Brain microvascular endothelial cell (primary cell): ENCODE data around the gene RXRA.

Source experiments
- DNase-seq: peaks from one replicate; pipeline ENCODE4 v3.0.0-alpha.2; 2020
- H3K27ac ChIP-seq: fragments of 250-450 bp; sonication (Bioruptor Pico); 2 replicates; pipeline ENCODE4 v1.5.1; 2020; ENCODE audit warnings: mild to moderate bottlenecking, moderate library complexity
- H3K27me3 ChIP-seq: fragments of 250-450 bp; sonication (Bioruptor Pico); replicated peaks from 2 replicates; pipeline ENCODE4 v1.5.1; 2020; ENCODE audit warnings: mild to moderate bottlenecking
- H3K36me3 ChIP-seq: fragments of 250-450 bp; sonication (Bioruptor Pico); replicated peaks from 2 replicates; pipeline ENCODE4 v1.5.1; 2020; ENCODE audit warnings: mild to moderate bottlenecking
- H3K4me3 ChIP-seq: 2 replicates; pipeline ENCODE4 v1.5.1; 2011; ENCODE audit warnings: low read depth, mild to moderate bottlenecking, control low read depth, low read length, moderate library complexity
- in situ Hi-C: cut with HindIII; loops from 2 replicates; pipeline ENCODE4 v1.10.0; 2017; ENCODE audit warnings: low sequenced_read_pairs, low pct_ligation_motif_present
- TF ChIP-seq, protein P1 (sequence below): IDR thresholded peaks from 2 replicates; pipeline ENCODE4 v1.5.1; 2011; ENCODE audit warnings: low read depth, mild to moderate bottlenecking, moderate library complexity, low read length, control low read depth, inconsistent platforms; ENCODE audit errors: missing control alignments

RXRA gene

DNA sequence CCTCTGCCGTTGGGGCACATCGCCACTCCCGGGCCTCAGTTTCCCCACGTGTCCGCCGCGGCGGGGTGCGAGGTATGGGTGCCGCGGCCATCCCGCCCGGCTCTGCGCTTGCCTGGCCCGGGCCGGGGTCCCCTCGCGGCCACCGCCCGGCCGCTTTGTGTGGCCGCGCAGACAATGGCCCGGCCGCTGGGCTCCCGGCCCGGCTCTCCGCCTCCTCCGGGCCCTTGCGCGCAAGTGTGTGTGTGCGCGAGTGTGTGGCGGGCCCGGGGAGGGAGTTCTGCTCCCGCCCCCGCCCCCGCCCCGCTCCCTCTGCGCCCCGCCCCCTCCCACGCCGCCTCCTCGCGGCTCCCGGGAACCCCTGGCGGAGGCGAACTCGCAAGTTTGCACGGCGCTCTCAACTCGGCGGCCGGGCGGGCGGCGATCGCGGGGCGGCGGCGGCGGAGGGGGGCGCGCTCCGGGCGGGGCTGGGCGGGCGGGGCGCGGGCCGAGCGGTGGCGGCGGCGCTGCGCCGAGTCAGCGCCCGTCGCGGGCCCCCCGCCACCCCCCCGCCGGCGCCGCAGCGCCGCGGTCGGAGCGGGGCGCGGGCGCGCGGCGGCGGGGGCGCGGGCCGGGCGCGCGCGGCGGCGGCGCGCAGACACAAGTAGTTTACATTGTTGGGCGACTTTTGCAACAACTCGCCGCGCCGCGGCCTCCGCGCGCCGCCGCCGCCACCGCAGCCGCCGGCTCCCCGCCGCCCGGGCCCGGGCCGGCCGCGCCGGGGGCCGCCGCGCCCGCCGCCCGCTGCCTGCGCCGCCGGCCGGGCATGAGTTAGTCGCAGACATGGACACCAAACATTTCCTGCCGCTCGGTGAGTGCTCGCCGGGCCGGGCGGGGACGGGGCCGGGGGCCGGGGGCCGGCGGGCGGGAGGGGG lies at the start of gene RXRA:
RXRA (plus strand) TSS at position 643 of the 911 bp plus-strand sequence; CDS start at position 820, 177 bp downstream.
- no peaks in the 10 kb centered on the region for H3K36me3 ChIP-seq
- peak within 1 kb of the TSS; percentile 75 for H3K27ac ChIP-seq
- in situ Hi-C loops: no loop called here
- H3K27me3 ChIP-seq: no peaks in the 10 kb centered on the region
- TF ChIP-seq, protein P1, sequence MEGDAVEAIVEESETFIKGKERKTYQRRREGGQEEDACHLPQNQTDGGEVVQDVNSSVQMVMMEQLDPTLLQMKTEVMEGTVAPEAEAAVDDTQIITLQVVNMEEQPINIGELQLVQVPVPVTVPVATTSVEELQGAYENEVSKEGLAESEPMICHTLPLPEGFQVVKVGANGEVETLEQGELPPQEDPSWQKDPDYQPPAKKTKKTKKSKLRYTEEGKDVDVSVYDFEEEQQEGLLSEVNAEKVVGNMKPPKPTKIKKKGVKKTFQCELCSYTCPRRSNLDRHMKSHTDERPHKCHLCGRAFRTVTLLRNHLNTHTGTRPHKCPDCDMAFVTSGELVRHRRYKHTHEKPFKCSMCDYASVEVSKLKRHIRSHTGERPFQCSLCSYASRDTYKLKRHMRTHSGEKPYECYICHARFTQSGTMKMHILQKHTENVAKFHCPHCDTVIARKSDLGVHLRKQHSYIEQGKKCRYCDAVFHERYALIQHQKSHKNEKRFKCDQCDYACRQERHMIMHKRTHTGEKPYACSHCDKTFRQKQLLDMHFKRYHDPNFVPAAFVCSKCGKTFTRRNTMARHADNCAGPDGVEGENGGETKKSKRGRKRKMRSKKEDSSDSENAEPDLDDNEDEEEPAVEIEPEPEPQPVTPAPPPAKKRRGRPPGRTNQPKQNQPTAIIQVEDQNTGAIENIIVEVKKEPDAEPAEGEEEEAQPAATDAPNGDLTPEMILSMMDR: peak; percentile 12
- peak within 1 kb of the TSS; percentile 68 for H3K4me3 ChIP-seq
- peak; percentile 40 for DNase-seq

DNA sequence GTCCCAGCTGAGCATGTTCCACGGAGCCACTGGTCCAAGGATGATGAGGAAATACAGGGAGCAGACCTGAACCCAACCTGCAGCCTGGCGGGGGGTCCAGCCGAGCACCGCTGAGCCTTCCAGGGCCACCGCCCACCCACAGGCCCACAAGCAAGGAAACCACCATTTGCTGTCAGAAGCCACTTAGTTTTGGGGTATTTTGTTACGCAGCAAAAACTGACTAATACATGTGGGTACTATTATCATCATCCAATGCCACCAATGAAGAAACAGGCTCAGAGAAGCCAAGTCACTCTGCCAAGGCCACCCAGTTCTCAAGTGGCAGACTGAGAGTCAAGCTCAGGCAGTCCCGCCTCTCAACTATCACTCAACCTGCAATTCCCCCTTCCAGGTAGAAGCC lies 48.0 kb upstream of the RXRA start:
- Histone ChIP-seq H3K27ac (no peak overlapping the region), H3K4me3 (no peak overlapping the region), H3K27me3 (peaks cover 11% of the 10 kb centered on the region), H3K36me3 (no peaks in the 10 kb centered on the region)
- in situ Hi-C loops: no loop called here
- DNase-seq: no peak
- TF ChIP-seq, protein P1: no peak

DNA sequence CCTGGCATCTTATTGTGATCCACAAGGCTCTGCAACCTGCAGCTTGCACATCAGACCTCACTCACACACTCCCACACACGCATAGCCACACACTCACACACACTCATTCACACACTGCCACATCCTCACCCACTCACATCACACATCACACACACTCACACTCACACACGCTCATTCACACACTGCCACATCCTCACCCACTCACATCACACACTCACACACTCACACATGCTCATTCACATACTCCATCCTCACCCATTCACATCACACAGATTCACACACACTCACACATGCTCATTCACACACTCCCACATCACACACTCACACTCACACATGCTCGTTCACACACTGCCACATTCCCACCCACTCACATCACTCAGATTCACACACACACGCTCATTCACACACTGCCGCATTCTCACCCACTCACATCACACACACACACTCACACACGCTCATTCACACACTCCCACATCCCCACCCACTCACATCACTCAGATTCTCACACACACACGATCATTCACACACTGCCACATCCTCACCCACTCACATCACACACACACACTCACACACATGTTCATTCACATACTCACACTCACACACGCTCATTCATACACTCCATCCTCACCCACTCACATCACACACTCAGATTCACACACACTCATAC lies 47.1 kb upstream of the RXRA start:
- no peaks in the 10 kb centered on the region for H3K36me3 ChIP-seq
- H3K27ac ChIP-seq: no peak overlapping the region
- peaks cover 8% of the 10 kb centered on the region for H3K27me3 ChIP-seq
- no peak overlapping the region for H3K4me3 ChIP-seq
- in situ Hi-C loops: no loop called here
- TF ChIP-seq, protein P1: no peak
- DNase-seq: no peak

DNA sequence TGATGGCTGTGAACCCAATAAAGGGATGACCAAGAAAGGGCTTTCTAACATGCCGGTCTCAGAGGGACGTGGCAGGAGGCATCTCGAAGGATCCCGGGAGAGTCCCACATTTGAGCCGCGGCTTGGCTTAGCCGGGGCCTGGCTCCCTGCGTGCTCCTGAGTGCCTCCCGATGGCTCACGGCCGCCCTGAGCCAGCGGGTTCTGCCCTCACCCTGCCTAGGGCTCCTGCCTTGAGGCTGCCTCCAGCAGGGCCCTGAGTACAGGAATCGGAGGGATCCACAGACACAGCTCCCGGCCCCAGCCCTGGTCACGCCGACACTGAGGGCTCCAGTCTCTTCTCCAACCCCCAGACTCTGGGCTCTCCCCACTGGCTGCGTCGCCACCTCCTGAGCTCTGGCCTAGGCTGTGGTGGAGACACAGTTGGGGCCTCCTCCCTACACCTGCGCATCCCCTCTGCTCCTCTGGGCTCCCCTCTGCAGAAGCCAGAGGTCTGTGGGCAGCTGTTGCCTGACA lies 44.1 kb upstream of the RXRA start:
- H3K36me3 ChIP-seq: no peaks in the 10 kb centered on the region
- in situ Hi-C loops: no loop called here
- TF ChIP-seq, protein P1: no peak
- H3K27ac ChIP-seq: no peak overlapping the region
- no peak for DNase-seq
- H3K4me3 ChIP-seq: no peak overlapping the region
- peaks cover under 1% of the 10 kb centered on the region for H3K27me3 ChIP-seq

DNA sequence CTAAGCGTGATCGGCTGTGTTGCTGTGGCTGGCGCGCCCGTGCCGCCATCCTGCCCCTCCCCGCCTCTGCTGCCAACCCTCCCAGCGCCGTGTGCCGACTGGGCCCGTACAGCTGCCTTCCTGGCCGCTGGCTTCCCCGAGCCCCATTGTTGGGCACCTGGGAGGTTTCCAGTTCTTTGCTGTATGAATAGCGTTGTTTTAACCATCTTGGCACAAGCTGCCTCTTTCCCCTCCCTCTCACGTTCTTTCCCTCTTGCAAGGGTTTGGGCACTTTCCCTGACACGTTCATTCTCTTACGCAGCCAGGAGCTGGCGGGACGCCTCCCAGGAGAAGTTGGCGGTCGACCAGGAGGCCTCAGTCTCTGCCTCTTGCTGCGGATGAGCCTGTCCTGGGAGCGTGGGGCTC lies 43.1 kb upstream of the RXRA start:
- Histone ChIP-seq H3K4me3 (no peak overlapping the region), H3K27ac (no peak overlapping the region), H3K27me3 (no peaks in the 10 kb centered on the region), H3K36me3 (no peaks in the 10 kb centered on the region)
- no peak for DNase-seq
- in situ Hi-C loops: no loop called here
- TF ChIP-seq, protein P1: no peak
